Measurements from ENCODE around the gene GRM4. TPM values are rescaled to one million over a fixed set of nuclear protein-coding genes. Genes with fewer than 3 reads are reported as not detected.
"Not testable (repeated sequence)": the region's sequence is repeated elsewhere in the genome, so short reads cannot be mapped to it uniquely, and the experiment has no call there.

GRM4 gene
- total RNA-seq, 6 donors from 2014 or later = 0.24 TPM; not detected in 5

- no peaks in the 10 kb centered on the region for H3K36me3 ChIP-seq
- H3K9me3 ChIP-seq = no peaks in the 10 kb centered on the region
- no peak for DNase-seq
- ATAC-seq (ENCODE audit: low FRiP score in 2 of 2) = no peak
- H3K4me3 ChIP-seq = no peak overlapping the region
- whole genome bisulfite sequencing, 2 donors = 45 to 57% methylated on average over 5 to 9 of the region's 13 CpGs
- no peaks in the 10 kb centered on the region for H3K27me3 ChIP-seq
- no peak for TF ChIP-seq CTCF (IDR thresholded peaks at IDR 0.05)
- no peak for TF ChIP-seq POLR2AphosphoS5 (IDR thresholded peaks at IDR 0.05)
- no peak for TF ChIP-seq EP300 (IDR thresholded peaks at IDR 0.05)
- no peak for TF ChIP-seq POLR2A (IDR thresholded peaks at IDR 0.05)
- no peaks in the 10 kb centered on the region for H3K4me1 ChIP-seq
- H3K27ac ChIP-seq = no peak overlapping the region
Measured at GRCh38 chr6:34044945-34045595, 100.8 kb downstream of the GRM4 start.

- 84 to 93% methylated on average over 5 to 7 of the region's 8 CpGs for WGBS, 2 donors
- H3K9me3 ChIP-seq = no peaks in the 10 kb centered on the region
- H3K4me3 ChIP-seq = no peak overlapping the region
- H3K27me3 ChIP-seq = no peaks in the 10 kb centered on the region
- no peak for TF ChIP-seq CTCF (IDR thresholded peaks at IDR 0.05)
- TF ChIP-seq EP300 (IDR thresholded peaks at IDR 0.05) = no peak
- TF ChIP-seq POLR2AphosphoS5 (IDR thresholded peaks at IDR 0.05) = no peak
- TF ChIP-seq POLR2A (IDR thresholded peaks at IDR 0.05) = no peak
- ATAC-seq (ENCODE audit: low FRiP score in 2 of 2) (no peak), DNase-seq (no peak)
- no peaks in the 10 kb centered on the region for H3K4me1 ChIP-seq
- no peaks in the 10 kb centered on the region for H3K36me3 ChIP-seq
- no peak overlapping the region for H3K27ac ChIP-seq
Measured at GRCh38 chr6:34043359-34043758, 102.5 kb downstream of the GRM4 start.

- DNase-seq; H3K9me3 ChIP-seq; H3K27ac ChIP-seq; H3K4me1 ChIP-seq; H3K27me3 ChIP-seq; H3K4me3 ChIP-seq; ATAC-seq (ENCODE audit: low FRiP score in 2 of 2); H3K36me3 ChIP-seq: not testable (repeated sequence)
- 79 to 92% methylated on average over 5 of the region's 5 CpGs for WGBS, 2 donors
Measured at GRCh38 chr6:34041998-34042397, 103.9 kb downstream of the GRM4 start.

GRCh38 chr6:34041385-34041784, 104.5 kb downstream of the GRM4 start:
- no peak overlapping the region for H3K4me3 ChIP-seq

GRCh38 chr6:34039943-34040342, 105.9 kb downstream of the GRM4 start:
- H3K36me3 ChIP-seq = no peaks in the 10 kb centered on the region
- TF ChIP-seq EP300 (IDR thresholded peaks at IDR 0.05) (no peak), POLR2AphosphoS5 (IDR thresholded peaks at IDR 0.05) (no peak), CTCF (IDR thresholded peaks at IDR 0.05) (no peak), POLR2A (IDR thresholded peaks at IDR 0.05) (no peak)
- H3K27me3 ChIP-seq = no peaks in the 10 kb centered on the region
- no peak for DNase-seq
- 86 to 95% methylated on average over 8 to 9 of the region's 11 CpGs for WGBS, 2 donors
- H3K4me1 ChIP-seq = no peaks in the 10 kb centered on the region
- ATAC-seq (ENCODE audit: low FRiP score in 2 of 2) = no peak
- H3K4me3 ChIP-seq = no peak overlapping the region
- no peak overlapping the region for H3K27ac ChIP-seq
- H3K9me3 ChIP-seq = no peaks in the 10 kb centered on the region

More at GRCh38 chr6:34041385-34041784, 104.5 kb downstream of the GRM4 start:
- no peaks in the 10 kb centered on the region for H3K36me3 ChIP-seq
- H3K27me3 ChIP-seq = no peaks in the 10 kb centered on the region
- 82 to 87% methylated on average over 4 to 6 of the region's 6 CpGs for WGBS, 2 donors
- TF ChIP-seq POLR2A (IDR thresholded peaks at IDR 0.05) (no peak), EP300 (IDR thresholded peaks at IDR 0.05) (no peak), CTCF (IDR thresholded peaks at IDR 0.05) (no peak), POLR2AphosphoS5 (IDR thresholded peaks at IDR 0.05) (no peak)
- ATAC-seq (ENCODE audit: low FRiP score in 2 of 2) = no peak
- H3K27ac ChIP-seq = no peak overlapping the region
- no peak for DNase-seq
- no peaks in the 10 kb centered on the region for H3K4me1 ChIP-seq
- no peaks in the 10 kb centered on the region for H3K9me3 ChIP-seq

All from upper lobe of left lung (tissue), 6 donors.